ENCODE data around the gene FFAR2. TPM values are rescaled to one million over a fixed set of nuclear protein-coding genes. Genes with fewer than 3 reads are reported as not detected.

FFAR2 gene
- total RNA-seq, 1 experiment from 2014 or later: not detected

GRCh38 chr19:35425682-35426081 is 22.4 kb upstream of the FFAR2 start:
- DNase-seq (ENCODE audit: low read depth, low spot score) (no peak), ATAC-seq (no peak)
- Histone ChIP-seq H3K4me2 (ENCODE audit: low read length) (no peak overlapping the region), H3K27ac (ENCODE audit: low read depth, low read length) (no peak overlapping the region), H3K9ac (ENCODE audit: low read length) (no peak overlapping the region), H3K27me3 (ENCODE audit: insufficient read depth, low read length) (peaks cover 4% of the 10 kb centered on the region; the same call in 1 of the 2 replicates), H2AFZ (ENCODE audit: low read depth, low read length, poor library complexity, severe bottlenecking) (no peak overlapping the region), H3K4me1 (ENCODE audit: control insufficient read depth in 1 of 2, insufficient read depth in 2 of 2, low read length in 2 of 2) (peaks cover 0 to under 1% of the 10 kb centered on the region in 2 experiments; a peak in 2 of 4 replicates), H3K4me3 (replicated peaks in 1 of 2; ENCODE audit: low read depth in 1 of 2, low read length in 2 of 2) (no peak overlapping the region), H3K9me3 (ENCODE audit: control insufficient read depth in 1 of 2, insufficient read depth in 1 of 2, low read depth in 1 of 2, low read length in 2 of 2) (no peaks in the 10 kb centered on the region), H3K36me3 (ENCODE audit: control insufficient read depth in 1 of 2, insufficient read depth in 2 of 2, low read length in 2 of 2) (no peaks in the 10 kb centered on the region), H4K20me1 (ENCODE audit: insufficient read depth) (no peaks in the 10 kb centered on the region), H3K9me2 (ENCODE audit: insufficient read depth) (no peaks in the 10 kb centered on the region), H3K79me2 (ENCODE audit: insufficient read depth, low read length) (no peaks in the 10 kb centered on the region)
- BruUV-seq (replicated peaks): no TSS peak
- POLR2A ChIA-PET: no interaction called here
- CTCF ChIA-PET: no interaction called here
- intact Hi-C loops (cut with micrococcal nuclease): no loop called here
- TF ChIP-seq ATF3 (IDR thresholded peaks at IDR 0.05) (no peak), EZH2 (IDR thresholded peaks at IDR 0.05) (no peak), CTCF (IDR thresholded peaks at IDR 0.05 in 2 of 3, conservative IDR thresholded peaks at IDR 0.05 in 1 of 3; ENCODE audit: borderline replicate concordance in 1 of 3, insufficient read depth in 1 of 3, low read depth in 2 of 3, low read length in 2 of 3) (no peak), EGR1 (IDR thresholded peaks at IDR 0.05; ENCODE audit: low read depth) (no peak), ZFX (IDR thresholded peaks at IDR 0.05) (no peak), ZBTB33 (IDR thresholded peaks at IDR 0.05; ENCODE audit: extremely low read depth, insufficient replicate concordance, low read length) (no peak), CEBPB (IDR thresholded peaks at IDR 0.05; ENCODE audit: low read depth) (no peak), CBX3 (IDR thresholded peaks at IDR 0.05; ENCODE audit: low read depth) (no peak), YY1 (IDR thresholded peaks at IDR 0.05; ENCODE audit: extremely low read depth, insufficient replicate concordance, low read depth, low read length) (no peak), ELF1 (IDR thresholded peaks at IDR 0.05; ENCODE audit: borderline replicate concordance, low read depth) (no peak), EZH2phosphoT487 (IDR thresholded peaks at IDR 0.05; ENCODE audit: borderline replicate concordance) (no peak), RAD21 (IDR thresholded peaks at IDR 0.05; ENCODE audit: low read depth) (no peak), FOSL1 (IDR thresholded peaks at IDR 0.05; ENCODE audit: low read depth) (no peak)
- RAD21 ChIA-PET (ENCODE audit: low non-redundant PET in 1 of 2, low total read pairs in 2 of 2, uncharacterized antibody in 2 of 2, unreplicated experiment in 2 of 2): no interaction called here
